ENCODE data around the gene LCNL1.

GRCh38 chr9:136957901-136958300 lies 24.9 kb upstream of the LCNL1 start:
- TF ChIP-seq, protein P1, sequence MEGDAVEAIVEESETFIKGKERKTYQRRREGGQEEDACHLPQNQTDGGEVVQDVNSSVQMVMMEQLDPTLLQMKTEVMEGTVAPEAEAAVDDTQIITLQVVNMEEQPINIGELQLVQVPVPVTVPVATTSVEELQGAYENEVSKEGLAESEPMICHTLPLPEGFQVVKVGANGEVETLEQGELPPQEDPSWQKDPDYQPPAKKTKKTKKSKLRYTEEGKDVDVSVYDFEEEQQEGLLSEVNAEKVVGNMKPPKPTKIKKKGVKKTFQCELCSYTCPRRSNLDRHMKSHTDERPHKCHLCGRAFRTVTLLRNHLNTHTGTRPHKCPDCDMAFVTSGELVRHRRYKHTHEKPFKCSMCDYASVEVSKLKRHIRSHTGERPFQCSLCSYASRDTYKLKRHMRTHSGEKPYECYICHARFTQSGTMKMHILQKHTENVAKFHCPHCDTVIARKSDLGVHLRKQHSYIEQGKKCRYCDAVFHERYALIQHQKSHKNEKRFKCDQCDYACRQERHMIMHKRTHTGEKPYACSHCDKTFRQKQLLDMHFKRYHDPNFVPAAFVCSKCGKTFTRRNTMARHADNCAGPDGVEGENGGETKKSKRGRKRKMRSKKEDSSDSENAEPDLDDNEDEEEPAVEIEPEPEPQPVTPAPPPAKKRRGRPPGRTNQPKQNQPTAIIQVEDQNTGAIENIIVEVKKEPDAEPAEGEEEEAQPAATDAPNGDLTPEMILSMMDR (IDR thresholded peaks at IDR 0.05): no peak
- TF ChIP-seq POLR2A (IDR thresholded peaks at IDR 0.05): no peak

All from lower leg skin (tissue), 3 donors.